ENCODE data around the gene ANKRD29. TPM values are rescaled to one million over a fixed set of nuclear protein-coding genes. Genes with fewer than 3 reads are reported as not detected.
"Not testable (repeated sequence)": the region's sequence is repeated elsewhere in the genome, so short reads cannot be mapped to it uniquely, and the experiment has no call there.

ANKRD29 gene
- total and polyA plus RNA-seq, 2 experiments from 2014 or later, result 0.44 to 0.77 TPM

DNA sequence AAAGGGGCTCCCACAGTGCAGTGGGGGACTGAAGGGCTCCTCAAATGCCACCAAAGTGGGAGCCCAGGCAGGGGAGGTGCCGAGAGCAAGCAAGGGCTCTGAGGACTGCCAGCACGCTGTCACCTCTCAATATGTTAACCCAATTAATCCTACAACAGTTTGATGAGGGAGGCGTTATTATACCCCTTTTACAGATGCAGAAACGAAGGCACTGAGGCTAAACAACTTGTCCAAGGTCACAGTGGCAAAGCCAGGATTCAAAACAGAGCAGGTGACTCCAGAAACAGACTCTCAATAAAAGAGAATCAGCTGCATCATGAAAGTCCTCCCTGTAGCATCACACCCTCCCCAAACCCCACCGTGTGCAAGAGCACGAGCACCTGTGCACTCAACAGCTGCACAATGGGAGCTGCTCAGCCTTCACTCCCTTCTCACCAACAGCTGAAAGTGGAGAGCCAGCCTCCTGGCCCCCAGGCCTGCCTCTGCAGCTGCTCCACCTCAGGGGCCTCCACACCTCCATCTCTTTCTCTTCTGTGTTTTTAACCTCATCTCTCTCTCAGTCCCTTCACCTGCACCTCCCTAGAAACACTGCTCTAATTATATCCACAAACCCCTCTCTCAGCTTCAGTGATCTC lies 84.5 kb downstream of the ANKRD29 start:
- no peak overlapping the region for H3K27ac ChIP-seq
- TF ChIP-seq, protein P1, sequence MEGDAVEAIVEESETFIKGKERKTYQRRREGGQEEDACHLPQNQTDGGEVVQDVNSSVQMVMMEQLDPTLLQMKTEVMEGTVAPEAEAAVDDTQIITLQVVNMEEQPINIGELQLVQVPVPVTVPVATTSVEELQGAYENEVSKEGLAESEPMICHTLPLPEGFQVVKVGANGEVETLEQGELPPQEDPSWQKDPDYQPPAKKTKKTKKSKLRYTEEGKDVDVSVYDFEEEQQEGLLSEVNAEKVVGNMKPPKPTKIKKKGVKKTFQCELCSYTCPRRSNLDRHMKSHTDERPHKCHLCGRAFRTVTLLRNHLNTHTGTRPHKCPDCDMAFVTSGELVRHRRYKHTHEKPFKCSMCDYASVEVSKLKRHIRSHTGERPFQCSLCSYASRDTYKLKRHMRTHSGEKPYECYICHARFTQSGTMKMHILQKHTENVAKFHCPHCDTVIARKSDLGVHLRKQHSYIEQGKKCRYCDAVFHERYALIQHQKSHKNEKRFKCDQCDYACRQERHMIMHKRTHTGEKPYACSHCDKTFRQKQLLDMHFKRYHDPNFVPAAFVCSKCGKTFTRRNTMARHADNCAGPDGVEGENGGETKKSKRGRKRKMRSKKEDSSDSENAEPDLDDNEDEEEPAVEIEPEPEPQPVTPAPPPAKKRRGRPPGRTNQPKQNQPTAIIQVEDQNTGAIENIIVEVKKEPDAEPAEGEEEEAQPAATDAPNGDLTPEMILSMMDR (IDR thresholded peaks at IDR 0.05; ENCODE audit: low read depth, low read length), result no peak
- H3K4me3 ChIP-seq, result no peak overlapping the region
- H3K4me1 ChIP-seq (ENCODE audit: low read depth), result peaks cover 12% of the 10 kb centered on the region
- no peaks in the 10 kb centered on the region for H3K27me3 ChIP-seq
- H3K36me3 ChIP-seq, result no peaks in the 10 kb centered on the region
- DNase-seq (ENCODE audit: low read depth in 1 of 2, low spot score in 1 of 2), result no peak
- H3K9me3 ChIP-seq (ENCODE audit: low read depth), result no peaks in the 10 kb centered on the region

DNA sequence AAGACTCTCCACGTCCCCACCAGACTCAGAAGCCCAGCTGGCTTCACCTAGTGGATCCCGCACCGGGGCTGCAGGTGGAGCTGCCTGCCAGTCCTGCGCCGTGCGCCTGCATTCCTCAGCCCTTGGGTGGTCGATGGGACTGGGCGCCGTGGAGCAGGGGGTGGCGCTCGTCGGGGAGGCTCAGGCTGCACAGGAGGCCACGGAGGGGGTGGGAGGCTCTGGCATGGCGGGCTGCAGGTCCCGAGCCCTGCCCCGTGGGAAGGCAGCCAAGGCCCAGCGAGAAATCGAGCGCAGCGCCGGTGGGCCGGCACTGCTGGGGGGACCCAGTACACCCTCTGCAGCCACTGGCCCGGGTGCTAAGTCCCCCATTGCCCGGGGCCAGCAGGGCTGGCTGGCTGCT lies 85.2 kb downstream of the ANKRD29 start:
- not testable (repeated sequence) for H3K27ac ChIP-seq, H3K4me3 ChIP-seq

DNA sequence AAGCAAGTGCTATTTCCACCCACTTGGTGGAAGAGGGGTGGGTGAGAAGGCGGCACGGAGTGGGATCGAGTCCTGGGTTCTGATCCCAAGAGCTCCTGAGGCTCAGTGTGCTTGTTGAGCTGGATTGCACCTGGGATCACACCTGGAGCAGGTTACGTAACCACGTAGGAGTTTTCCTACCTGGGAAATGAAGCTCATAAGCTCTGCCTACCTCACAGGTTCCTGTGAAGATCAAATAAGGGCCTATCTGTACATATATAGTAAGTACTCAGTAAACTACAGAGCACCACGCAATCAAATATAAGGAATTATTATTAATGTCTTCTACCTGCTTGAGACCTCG lies 87.4 kb downstream of the ANKRD29 start:
- TF ChIP-seq, protein P1 (IDR thresholded peaks at IDR 0.05; ENCODE audit: low read depth, low read length), result no peak
- peak overlapping the region; percentile 64 for H3K27ac ChIP-seq

More for the DNA sequence above, 85.2 kb downstream of the ANKRD29 start:
- DNase-seq (ENCODE audit: low read depth in 1 of 2, low spot score in 1 of 2); H3K9me3 ChIP-seq (ENCODE audit: low read depth); H3K36me3 ChIP-seq; H3K27me3 ChIP-seq: not testable (repeated sequence)
- peaks cover 12% of the 10 kb centered on the region for H3K4me1 ChIP-seq (ENCODE audit: low read depth)

DNA sequence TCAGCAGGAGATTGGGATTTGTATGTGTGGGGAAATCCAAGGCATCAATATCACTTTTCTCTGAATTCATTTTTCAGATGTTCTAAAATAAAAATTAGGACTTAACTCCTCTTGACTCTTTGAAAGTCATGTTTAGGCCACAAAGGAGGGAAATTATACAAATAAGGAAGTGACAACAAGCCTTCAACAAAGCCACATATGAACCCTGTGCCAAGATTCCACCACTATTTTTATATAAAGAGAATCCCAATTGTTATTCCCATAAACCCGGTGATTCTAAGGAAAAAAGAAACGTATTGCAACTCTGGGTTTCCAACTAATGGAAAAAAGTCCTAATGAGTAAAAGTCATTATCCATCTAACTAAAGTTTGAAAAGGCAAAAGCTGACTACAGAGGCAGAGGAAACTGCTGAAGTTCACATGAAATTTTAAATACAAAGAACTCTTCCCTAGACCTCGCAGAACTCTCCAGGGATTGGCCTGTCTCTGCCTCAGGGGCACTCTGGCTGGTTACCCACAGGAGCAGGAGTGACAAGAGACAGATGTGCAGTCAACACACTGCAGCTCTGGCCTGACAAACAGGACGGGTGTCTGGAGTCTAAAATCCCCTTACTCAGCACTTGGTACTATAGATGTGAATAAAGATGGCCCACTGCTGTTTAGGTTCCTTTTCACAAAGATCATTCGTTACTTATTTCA lies 88.0 kb downstream of the ANKRD29 start:
- Histone ChIP-seq H3K9me3 (ENCODE audit: low read depth) (no peaks in the 10 kb centered on the region), H3K27me3 (no peaks in the 10 kb centered on the region), H3K36me3 (peaks cover 3% of the 10 kb centered on the region), H3K27ac (peak overlapping the region; percentile 64), H3K4me1 (ENCODE audit: low read depth) (peaks cover 12% of the 10 kb centered on the region), H3K4me3 (no peak overlapping the region)
- TF ChIP-seq, protein P1 (IDR thresholded peaks at IDR 0.05; ENCODE audit: low read depth, low read length), result no peak
- peak in 1 of 2 donors; percentile 48 for DNase-seq (ENCODE audit: low read depth in 1 of 2, low spot score in 1 of 2)

More for the DNA sequence above, 87.4 kb downstream of the ANKRD29 start:
- H3K27me3 ChIP-seq, result no peaks in the 10 kb centered on the region
- H3K4me1 ChIP-seq (ENCODE audit: low read depth), result peaks cover 12% of the 10 kb centered on the region
- peaks cover 3% of the 10 kb centered on the region for H3K36me3 ChIP-seq
- no peaks in the 10 kb centered on the region for H3K9me3 ChIP-seq (ENCODE audit: low read depth)
- no peak for DNase-seq (ENCODE audit: low read depth in 1 of 2, low spot score in 1 of 2)
- no peak overlapping the region for H3K4me3 ChIP-seq

DNA sequence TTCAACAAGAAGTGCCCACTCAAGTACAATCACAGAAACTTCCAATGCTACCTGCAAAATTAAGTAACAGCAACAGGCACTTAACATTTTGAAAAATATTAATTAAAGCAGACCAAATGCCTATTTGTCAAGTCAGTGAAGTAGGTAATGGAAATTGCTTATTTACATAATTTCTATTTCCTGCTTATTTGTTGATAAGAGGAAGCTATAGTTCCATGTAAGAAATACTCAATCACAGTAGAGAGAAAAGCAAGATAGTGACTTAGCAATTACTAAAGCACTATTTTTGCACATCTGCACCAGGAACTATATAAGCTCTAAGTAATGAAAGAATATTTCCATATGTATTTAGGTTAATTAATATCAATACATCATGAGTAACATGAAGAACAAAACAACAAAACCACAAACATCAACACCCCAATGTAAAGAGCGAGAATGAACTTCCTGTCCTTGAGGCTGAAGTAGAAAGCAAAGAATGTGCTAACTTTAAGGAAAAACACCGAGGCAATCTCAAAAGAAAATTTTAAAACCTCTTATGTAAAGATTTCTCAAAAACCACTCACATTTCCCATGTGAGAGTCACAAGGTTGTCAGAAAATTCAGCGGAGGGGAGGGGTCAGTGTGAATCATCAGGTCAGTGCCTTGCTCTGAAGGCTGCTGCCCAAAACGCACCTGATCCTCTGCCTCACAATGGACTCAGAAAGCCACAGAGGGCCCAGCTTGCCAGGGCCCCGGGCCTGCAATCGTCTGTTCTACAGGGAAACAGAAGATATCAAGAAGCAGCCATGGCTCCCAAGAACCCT lies 88.9 kb downstream of the ANKRD29 start:
- TF ChIP-seq, protein P1 (IDR thresholded peaks at IDR 0.05; ENCODE audit: low read depth, low read length), result no peak
- Histone ChIP-seq H3K9me3 (ENCODE audit: low read depth) (no peaks in the 10 kb centered on the region), H3K27me3 (no peaks in the 10 kb centered on the region), H3K36me3 (peaks cover 6% of the 10 kb centered on the region), H3K27ac (no peak overlapping the region), H3K4me3 (no peak overlapping the region), H3K4me1 (ENCODE audit: low read depth) (peaks cover 12% of the 10 kb centered on the region)
- peak in 1 of 2 donors; percentile 65 for DNase-seq (ENCODE audit: low read depth in 1 of 2, low spot score in 1 of 2)

Measured in cardiac muscle cell (in vitro differentiated cells and primary cell).